GM13976 (cell line): ENCODE results near the gene AMTN.

Source experiments
- DNase-seq: peaks from one replicate; pipeline ENCODE4 v3.0.0; 2012; ENCODE audit warnings: low spot score
- in situ Hi-C: fragments of 300-500 bp; cut with MboI; formaldehyde crosslinking; loops from one replicate; pipeline ENCODE4 v1.12.0; 2022; ENCODE audit warnings: low sequenced_read_pairs, mixed read lengths, inconsistent platforms; ENCODE audit not compliant: unreplicated experiment
- TF ChIP-seq, protein P1 (sequence below): IDR thresholded peaks from 2 replicates; pipeline ENCODE4 v1.5.1; 2012; ENCODE audit warnings: borderline replicate concordance, mild to moderate bottlenecking; ENCODE audit not compliant: insufficient read depth; ENCODE audit errors: extremely low read depth, missing control alignments, control extremely low read depth

The AMTN gene

DNA sequence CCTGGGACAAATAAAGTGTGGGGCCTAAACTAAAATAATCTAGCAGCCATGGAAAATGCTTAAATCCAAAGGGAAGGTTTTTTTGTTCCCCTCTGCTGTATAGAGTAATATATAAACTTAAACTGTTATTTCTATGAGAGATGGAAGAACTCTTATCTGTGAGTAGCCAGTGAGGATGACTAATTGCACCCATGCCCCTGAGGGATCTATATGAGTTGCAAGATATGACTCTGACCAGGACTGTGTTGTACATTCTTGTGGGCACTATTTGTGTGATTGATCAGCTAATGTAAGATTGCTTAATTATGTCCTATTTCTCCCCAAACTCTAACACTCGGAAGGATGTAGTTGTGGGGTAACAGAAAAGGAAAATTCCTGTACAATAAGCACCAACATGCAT is 38.5 kb downstream of the AMTN start:
- TF ChIP-seq, protein P1, sequence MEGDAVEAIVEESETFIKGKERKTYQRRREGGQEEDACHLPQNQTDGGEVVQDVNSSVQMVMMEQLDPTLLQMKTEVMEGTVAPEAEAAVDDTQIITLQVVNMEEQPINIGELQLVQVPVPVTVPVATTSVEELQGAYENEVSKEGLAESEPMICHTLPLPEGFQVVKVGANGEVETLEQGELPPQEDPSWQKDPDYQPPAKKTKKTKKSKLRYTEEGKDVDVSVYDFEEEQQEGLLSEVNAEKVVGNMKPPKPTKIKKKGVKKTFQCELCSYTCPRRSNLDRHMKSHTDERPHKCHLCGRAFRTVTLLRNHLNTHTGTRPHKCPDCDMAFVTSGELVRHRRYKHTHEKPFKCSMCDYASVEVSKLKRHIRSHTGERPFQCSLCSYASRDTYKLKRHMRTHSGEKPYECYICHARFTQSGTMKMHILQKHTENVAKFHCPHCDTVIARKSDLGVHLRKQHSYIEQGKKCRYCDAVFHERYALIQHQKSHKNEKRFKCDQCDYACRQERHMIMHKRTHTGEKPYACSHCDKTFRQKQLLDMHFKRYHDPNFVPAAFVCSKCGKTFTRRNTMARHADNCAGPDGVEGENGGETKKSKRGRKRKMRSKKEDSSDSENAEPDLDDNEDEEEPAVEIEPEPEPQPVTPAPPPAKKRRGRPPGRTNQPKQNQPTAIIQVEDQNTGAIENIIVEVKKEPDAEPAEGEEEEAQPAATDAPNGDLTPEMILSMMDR: no peak
- in situ Hi-C loops: no loop called here
- DNase-seq: no peak

DNA sequence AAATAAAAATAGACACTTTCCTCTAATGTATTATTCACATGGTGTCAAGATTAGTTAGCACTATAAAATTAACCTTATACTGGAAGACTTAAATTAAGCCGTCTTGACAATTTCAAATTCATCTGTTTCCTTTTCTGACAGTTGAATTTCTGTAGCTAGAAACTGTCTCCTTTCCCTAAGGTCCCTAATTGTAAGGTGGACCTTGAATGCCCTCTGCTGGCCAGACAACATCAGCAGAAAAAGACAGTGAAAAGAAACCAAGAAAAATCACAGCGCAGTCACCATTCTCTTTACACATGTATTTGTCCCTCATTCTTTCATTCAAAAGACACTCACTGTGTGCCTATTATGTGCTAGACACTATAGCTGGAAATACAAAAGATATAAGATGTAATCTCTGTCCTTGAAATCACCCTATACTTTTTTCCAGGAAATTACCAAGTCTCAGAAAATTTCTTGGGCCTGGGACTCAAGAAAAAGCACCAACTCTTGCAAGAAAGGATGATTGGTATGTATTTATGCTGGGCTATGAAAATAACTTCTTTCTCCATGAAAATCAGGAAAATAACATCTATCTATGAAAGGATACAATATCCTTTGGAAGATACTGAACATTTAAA is 41.0 kb downstream of the AMTN start:
- in situ Hi-C loops: no loop called here
- TF ChIP-seq, protein P1: peak; percentile 74
- peak; percentile 71 for DNase-seq

DNA sequence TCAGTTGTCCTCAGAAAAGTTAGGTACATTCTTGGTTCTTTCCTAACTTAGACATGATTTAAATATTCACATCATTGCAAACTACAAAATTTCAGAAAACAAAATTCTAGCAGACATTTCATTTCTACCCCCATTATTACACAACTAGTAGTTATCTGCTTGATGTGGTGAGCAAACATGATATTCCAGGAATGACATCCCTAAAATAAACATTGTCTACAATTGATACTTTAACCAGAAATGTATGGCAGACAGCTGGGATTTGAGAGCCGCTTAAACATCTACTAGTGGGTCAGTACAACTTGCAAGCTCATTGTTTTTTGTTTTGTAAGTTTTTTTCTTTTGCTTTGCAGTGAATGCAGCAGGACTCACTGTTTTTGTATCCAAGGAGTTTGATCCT is 41.6 kb downstream of the AMTN start:
- no peak for DNase-seq
- in situ Hi-C loops: no loop called here
- TF ChIP-seq, protein P1: no peak

DNA sequence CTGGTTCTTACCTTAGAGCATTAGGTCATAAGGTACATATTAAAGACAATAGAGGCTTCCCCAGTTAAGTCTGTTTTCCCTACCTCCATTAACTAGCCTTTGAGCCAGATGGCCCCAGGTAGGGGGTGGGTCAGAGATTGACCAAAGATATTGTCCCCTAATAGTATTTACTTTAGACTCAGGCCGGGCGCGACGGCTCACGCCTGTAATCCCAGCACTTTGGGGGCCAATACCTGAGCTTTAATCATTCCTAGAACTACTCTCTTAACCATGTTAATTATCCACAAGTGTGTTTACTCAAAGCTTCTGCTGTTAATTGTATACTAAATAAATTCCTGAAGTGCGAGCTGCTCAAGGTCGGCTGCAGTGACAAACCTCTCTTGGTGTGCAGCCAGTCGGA is 45.7 kb downstream of the AMTN start:
- TF ChIP-seq, protein P1: no peak
- no peak for DNase-seq
- in situ Hi-C loops: no loop called here

DNA sequence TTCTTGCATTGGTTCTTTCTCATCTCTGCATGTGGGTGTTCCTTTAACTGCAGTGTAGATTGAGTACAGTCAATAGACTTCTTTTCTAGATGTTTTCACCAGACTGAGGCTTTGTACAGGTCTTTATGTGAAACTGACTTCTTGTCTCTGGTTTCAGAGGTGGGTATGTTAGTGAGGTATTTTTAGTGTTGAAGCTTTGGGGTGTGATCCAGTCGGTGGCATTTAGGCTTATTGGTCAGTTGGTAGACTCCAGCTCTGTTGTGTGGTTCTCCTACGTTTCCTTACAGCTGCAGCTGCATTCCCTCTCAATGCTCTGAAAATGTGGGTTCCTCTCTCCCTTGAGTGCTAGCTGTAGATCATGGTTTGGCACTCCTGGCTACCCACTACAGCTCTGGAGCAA is 52.4 kb downstream of the AMTN start:
- TF ChIP-seq, protein P1: no peak
- in situ Hi-C loops: no loop called here
- no peak for DNase-seq

DNA sequence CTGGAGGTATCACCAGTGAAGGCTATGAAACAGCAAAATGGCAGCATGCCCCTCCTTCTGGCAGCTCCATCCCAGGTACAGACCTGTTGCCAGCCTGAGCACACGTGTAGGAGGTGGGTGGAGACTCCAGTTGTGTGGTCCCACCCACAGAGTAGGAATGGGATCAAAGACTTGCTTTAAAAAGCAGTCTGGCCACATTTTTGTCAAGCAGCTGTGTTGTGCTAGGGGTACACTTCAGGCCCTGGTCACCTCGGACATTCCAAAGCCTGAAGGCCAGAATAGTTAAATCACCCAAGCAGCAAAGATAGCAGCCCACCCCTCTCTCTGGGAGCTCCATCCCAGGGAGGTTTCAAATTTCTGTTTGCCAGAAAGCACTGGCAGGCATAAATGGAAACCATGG is 53.4 kb downstream of the AMTN start:
- DNase-seq: no peak
- in situ Hi-C loops: no loop called here
- TF ChIP-seq, protein P1: no peak
